ENCODE data around the gene SLC2A2.

The SLC2A2 gene

GRCh38 chr3:171059978-171060377, 33.5 kb upstream of the SLC2A2 start:
- no peak overlapping the region for H3K4me3 ChIP-seq
- no peak for DNase-seq (ENCODE audit: low spot score)
- TF ChIP-seq CTCF (IDR thresholded peaks at IDR 0.05): no peak
- H3K27ac ChIP-seq: no peak overlapping the region

- Histone ChIP-seq H3K27ac (no peak overlapping the region), H3K4me3 (no peak overlapping the region)
- DNase-seq (ENCODE audit: low spot score): no peak
- TF ChIP-seq CTCF (IDR thresholded peaks at IDR 0.05): no peak
Measured at GRCh38 chr3:171058873-171059603, 32.5 kb upstream of the SLC2A2 start.

- no peak for DNase-seq (ENCODE audit: low spot score)
- H3K4me3 ChIP-seq: no peak overlapping the region
- no peak overlapping the region for H3K27ac ChIP-seq
- no peak for TF ChIP-seq CTCF (IDR thresholded peaks at IDR 0.05)
Measured at GRCh38 chr3:171058058-171058457, 31.5 kb upstream of the SLC2A2 start.

GRCh38 chr3:171057072-171057471, 30.6 kb upstream of the SLC2A2 start:
- no peak overlapping the region for H3K4me3 ChIP-seq
- TF ChIP-seq CTCF (IDR thresholded peaks at IDR 0.05): no peak
- H3K27ac ChIP-seq: no peak overlapping the region
- no peak for DNase-seq (ENCODE audit: low spot score)

GRCh38 chr3:171056528-171056927, 30.0 kb upstream of the SLC2A2 start:
- TF ChIP-seq CTCF (IDR thresholded peaks at IDR 0.05): no peak
- no peak for DNase-seq (ENCODE audit: low spot score)
- H3K4me3 ChIP-seq: no peak overlapping the region
- H3K27ac ChIP-seq: no peak overlapping the region

GRCh38 chr3:171055336-171056178, 29.0 kb upstream of the SLC2A2 start:
- no peak for TF ChIP-seq CTCF (IDR thresholded peaks at IDR 0.05)
- H3K27ac ChIP-seq: no peak overlapping the region
- H3K4me3 ChIP-seq: no peak overlapping the region
- DNase-seq (ENCODE audit: low spot score): no peak

Measured in coronary artery (tissue), 2 donors.